HG03558 (cell line): ENCODE data around the gene TSHZ2.

Source experiments
- ATAC-seq: cut with Tn5 transposase; IDR thresholded peaks from one replicate; pipeline ENCODE4 v1.9.1; 2021; ENCODE audit warnings: moderate number of reproducible peaks; ENCODE audit not compliant: unreplicated experiment; ENCODE audit errors: extremely low read depth

Gene TSHZ2

DNA sequence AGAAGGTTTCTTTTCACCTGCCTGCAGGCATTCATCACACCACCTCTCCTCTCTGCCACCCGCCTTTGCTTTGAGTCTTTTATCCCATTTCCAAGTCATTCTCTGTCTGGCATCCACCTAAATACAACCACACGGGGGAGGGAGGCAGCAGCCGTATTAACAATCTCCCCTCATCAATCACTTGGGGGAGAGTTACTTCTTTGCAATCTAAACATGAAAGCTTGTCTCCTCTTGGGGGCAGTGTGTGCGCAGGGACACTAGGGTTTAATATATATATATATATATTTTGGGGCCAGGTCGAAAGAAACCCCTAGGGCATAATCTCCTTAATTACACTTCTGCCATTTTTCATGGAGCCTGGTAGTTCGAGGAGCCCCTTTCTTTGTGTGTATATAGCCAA is 214.5 kb downstream of the TSHZ2 start:
- ATAC-seq, result no peak

DNA sequence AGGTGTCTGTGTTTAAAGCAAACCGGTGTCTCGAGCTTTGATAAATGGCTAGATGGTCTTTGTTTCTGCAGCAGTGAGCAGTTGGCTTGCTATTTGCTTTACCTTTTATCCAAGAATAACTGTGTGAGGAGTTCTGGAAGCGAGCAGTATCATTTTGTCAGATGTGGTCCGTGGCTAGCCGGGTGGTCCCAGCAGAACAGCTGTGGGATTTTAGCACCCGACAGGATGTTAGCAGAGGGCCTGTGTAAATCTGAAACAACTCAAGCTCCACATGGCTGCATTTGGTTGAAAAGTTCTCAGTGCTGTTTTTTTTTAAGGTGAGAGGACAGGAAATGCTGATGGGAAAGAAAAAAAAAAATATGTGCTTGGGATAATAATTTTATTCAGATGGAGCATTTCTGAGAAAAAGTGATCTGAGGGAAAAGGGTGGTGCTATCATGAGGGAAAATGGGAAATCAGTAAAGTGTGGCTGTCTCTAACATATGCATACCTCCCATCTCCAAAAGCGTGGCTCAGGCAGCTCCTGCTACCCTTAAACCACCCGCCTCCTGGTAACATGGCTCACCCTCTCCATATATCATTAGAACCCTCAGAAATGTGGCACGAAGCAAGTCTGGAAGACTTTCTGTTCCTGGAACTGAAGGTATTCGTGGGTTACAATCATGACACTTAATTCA is 215.4 kb downstream of the TSHZ2 start:
- ATAC-seq, result no peak

- no peak for ATAC-seq
Measured at GRCh38 chr20:53190225-53190624, 218.1 kb downstream of the TSHZ2 start.

GRCh38 chr20:53191957-53192356 is 219.8 kb downstream of the TSHZ2 start:
- no peak for ATAC-seq

DNA sequence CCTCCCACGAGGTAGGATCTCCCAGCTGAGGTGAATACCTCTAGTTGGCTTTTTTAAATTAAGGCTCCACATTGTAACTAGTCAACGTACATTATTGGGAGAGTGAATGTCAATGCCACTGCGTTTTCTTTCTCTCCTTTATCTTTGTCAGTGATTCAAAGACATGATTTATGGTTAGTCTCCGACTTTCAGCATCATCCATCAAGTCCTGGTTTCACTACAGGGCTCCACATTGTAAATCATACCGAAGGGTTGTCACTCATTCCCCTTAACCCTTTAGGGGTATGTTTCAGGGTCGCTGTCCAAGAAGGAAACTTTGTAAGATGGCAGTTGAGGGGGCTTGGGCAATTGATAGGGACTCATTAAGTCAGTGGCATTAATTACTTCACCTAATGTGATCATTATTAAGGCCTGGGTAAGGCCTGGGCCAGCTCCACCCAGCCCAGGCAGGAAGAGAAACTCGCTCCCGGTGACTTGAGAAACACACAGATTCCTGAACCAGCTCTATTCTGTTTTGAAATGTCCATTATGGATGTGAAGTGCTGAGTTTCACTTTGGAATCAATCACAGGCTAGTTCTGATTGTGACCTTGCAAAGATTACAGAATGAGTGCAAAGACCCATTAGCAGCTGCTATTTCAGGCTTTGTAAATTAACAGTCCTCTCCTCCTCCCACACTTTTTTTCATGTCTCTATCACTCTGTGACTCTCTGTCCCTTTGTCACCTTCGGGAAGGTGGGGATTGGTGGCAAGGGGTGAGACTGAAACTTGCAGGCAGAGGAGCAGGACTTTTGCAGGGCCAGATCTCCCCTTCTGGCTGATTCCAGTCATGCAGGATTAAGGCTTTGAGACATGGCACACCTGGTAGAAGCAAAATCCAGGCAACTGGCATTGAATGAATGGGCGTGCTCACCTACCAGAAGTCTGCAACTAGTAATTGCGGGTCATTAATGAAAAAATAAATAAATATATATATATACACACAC is 222.4 kb downstream of the TSHZ2 start:
- no peak for ATAC-seq

DNA sequence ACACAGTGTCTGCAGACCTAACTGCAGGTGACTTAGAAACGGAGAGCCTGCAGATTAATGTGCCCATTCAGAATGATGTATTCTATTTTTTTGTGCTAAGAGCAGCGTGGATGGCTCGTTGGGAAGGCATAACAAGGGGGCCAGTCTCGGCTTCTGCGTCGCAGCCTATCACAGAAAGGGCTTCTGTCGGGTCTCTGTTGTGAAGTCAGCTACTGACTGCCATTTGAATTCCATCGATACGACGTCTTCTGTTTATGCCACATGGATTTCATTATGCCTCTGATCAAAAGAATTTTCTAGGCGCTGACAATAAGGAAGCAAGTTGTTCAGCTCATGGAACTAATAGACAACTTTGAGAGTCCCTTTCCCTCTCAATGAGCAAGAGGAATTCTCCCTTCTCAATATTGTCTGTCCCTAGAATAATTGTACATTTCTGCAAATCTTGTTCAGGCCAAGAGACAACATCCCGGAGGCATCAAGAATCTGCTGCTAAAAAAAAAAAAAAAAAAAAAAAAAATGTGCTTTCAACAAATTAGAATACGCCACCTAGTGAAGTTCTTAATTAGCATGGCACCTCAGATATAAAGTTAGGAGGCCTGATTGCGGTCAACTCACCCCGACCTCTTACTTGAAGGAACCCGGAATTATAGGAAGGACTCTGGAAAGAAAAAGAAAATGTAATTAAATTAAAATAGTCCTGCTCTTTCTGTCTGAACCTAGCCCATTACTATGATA is 223.9 kb downstream of the TSHZ2 start:
- no peak for ATAC-seq

- ATAC-seq, result no peak
Measured at GRCh38 chr20:53201588-53201987, 229.4 kb downstream of the TSHZ2 start.

GRCh38 chr20:53202777-53203176 is 230.6 kb downstream of the TSHZ2 start:
- ATAC-seq, result no peak

DNA sequence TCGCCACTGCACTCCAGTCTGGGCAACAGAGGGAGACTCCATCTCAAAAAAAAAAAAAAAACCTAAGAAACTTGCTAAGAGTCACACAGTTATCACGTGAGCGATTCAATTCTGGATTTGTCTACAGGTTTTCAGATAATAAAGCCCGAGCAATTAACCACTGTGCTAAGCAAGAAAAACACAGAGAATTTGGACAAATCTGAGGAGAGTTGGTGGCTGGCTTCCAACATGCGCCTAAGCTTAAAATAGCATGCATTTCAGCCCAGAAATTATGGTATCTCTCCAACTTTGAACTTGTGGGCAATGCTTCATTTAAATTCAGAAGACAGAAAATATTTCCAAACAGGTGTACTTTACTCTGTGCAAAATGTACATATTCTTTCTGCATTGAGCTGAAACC is 232.9 kb downstream of the TSHZ2 start:
- ATAC-seq, result no peak

DNA sequence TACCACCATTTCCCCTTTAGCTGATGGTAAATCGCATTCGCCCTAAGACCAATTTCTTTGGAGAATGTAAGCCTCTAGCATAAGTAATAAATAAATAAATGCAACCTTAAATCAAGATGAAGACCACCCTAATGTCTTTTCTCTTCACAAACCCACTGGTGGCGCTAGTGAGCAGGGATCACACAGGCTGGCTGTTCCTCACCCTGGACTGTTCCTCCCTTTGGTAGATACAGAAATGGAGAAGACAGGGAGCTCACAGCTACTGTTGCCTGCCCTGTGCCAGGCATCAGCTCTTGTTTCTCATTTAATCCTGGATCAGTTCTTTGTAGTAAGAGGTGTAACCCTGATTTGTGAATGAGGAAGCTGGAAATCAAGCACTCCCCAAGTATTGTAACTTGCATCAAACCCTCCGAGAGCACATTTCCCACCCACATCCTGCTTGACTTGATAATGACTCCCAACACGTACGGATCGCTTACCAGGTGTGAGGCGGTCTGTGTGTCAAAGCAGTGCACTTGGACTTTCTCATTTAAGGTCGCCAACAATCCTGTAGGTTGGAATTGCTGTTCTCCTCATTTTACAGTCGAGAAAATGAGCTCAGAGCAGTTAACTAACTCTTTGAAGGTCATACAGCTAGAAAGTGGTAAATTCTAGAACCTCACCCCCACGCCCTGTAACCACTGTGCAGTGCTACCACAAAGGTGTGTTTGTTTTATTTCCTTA is 236.1 kb downstream of the TSHZ2 start:
- ATAC-seq, result no peak

- ATAC-seq, result no peak
Measured at GRCh38 chr20:53210041-53210440, 237.9 kb downstream of the TSHZ2 start.

GRCh38 chr20:53210931-53211330 is 238.8 kb downstream of the TSHZ2 start:
- no peak for ATAC-seq

- ATAC-seq, result no peak
Measured at GRCh38 chr20:53212018-53212417, 239.9 kb downstream of the TSHZ2 start.

- no peak for ATAC-seq
Measured at GRCh38 chr20:53214392-53214791, 242.2 kb downstream of the TSHZ2 start.

DNA sequence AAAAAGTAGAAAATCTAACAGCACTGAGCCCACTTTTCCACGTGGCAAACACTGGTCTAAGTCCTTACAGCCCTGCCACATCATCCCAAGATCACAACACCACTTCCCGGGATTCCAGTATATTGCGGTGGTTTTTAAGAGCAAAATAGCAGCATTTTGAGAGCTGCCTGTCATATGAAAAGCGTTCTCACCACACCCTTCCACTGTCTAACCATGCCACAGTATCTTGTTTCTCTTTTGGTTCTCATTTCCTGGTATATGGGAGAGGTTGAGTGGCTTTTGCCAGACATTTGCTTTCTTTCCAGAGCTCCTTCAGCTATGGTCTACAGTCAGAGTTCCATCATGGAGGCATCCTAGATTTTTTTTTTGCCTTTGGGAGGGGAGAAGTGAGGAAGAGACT is 243.0 kb downstream of the TSHZ2 start:
- no peak for ATAC-seq

GRCh38 chr20:53216478-53216855 is 244.3 kb downstream of the TSHZ2 start:
- ATAC-seq, result no peak

GRCh38 chr20:53216856-53217576 is 244.9 kb downstream of the TSHZ2 start:
- no peak for ATAC-seq

- no peak for ATAC-seq
Measured at GRCh38 chr20:53220482-53221307, 248.5 kb downstream of the TSHZ2 start.

- ATAC-seq, result no peak
Measured at GRCh38 chr20:53221731-53222130, 249.6 kb downstream of the TSHZ2 start.
